ENCODE measurements around the gene CBLB.

The CBLB gene

GRCh38 chr3:105813710-105814109 is 55.1 kb downstream of the CBLB start:
- no peak for DNase-seq

GRCh38 chr3:105812194-105812586 is 56.6 kb downstream of the CBLB start:
- no peak for DNase-seq

GRCh38 chr3:105811518-105812193 is 57.2 kb downstream of the CBLB start:
- no peak for DNase-seq

- DNase-seq, result no peak
These were observed 59.5 kb downstream of the CBLB start for GRCh38 chr3:105809208-105809888.

GRCh38 chr3:105807701-105808100 is 61.1 kb downstream of the CBLB start:
- DNase-seq, result no peak

GRCh38 chr3:105807146-105807545 is 61.7 kb downstream of the CBLB start:
- no peak for DNase-seq

- DNase-seq, result no peak
These were observed 62.5 kb downstream of the CBLB start for GRCh38 chr3:105806359-105806758.

GRCh38 chr3:105805404-105805803 is 63.4 kb downstream of the CBLB start:
- no peak for DNase-seq

GRCh38 chr3:105802118-105802706 is 66.6 kb downstream of the CBLB start:
- DNase-seq, result no peak

- DNase-seq, result no peak
These were observed 67.4 kb downstream of the CBLB start for GRCh38 chr3:105801397-105801796.

- DNase-seq, result no peak
These were observed 68.5 kb downstream of the CBLB start for GRCh38 chr3:105800320-105800719.

- DNase-seq, result no peak
These were observed 69.5 kb downstream of the CBLB start for GRCh38 chr3:105799286-105799685.

GRCh38 chr3:105798381-105798934 is 70.4 kb downstream of the CBLB start:
- DNase-seq, result no peak

- no peak for DNase-seq
These were observed 75.8 kb downstream of the CBLB start for GRCh38 chr3:105793040-105793439.

- DNase-seq, result no peak
These were observed 76.7 kb downstream of the CBLB start for GRCh38 chr3:105791919-105792786.

GRCh38 chr3:105791131-105791530 is 77.7 kb downstream of the CBLB start:
- no peak for DNase-seq

GRCh38 chr3:105790534-105790933 is 78.3 kb downstream of the CBLB start:
- no peak for DNase-seq

- DNase-seq, result no peak
These were observed 80.2 kb downstream of the CBLB start for GRCh38 chr3:105788593-105788992.

- DNase-seq, result no peak
These were observed 81.4 kb downstream of the CBLB start for GRCh38 chr3:105787453-105787852.

GRCh38 chr3:105786990-105787389 is 81.8 kb downstream of the CBLB start:
- DNase-seq, result no peak

- no peak for DNase-seq
These were observed 82.6 kb downstream of the CBLB start for GRCh38 chr3:105786241-105786640.

- DNase-seq, result no peak
These were observed 83.0 kb downstream of the CBLB start for GRCh38 chr3:105785803-105786202.

- DNase-seq, result no peak
These were observed 85.2 kb downstream of the CBLB start for GRCh38 chr3:105783631-105784030.
